Measurements from ENCODE around the gene FALEC.

The FALEC gene

DNA sequence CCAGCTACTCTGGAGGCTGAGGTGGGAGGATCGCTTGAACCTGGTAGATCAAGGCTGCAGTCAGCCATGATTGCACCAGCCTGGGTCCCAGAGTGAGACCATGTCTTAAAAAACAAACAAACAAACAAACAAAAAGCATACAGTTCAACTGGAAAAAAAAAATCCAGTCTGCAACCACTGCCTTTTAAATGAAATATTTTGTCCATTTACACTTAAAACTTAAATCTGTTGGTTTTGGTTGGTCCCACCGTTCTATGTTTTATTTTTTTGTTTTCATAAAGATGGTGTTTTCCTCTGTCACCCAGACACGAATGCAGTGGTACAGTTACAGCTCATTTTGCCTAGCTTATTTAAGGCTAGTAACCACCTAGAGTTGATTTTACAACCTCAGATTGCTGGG, 9.8 kb downstream of the FALEC start:
- no peaks in the 10 kb centered on the region for H3K4me1 ChIP-seq (ENCODE audit: insufficient read depth, low read length)
- H3K9ac ChIP-seq (ENCODE audit: low read depth, low read length), result no peak overlapping the region
- DNase-seq (no peak), ATAC-seq (ENCODE audit: insufficient read depth, low read depth) (no peak)
- no peaks in the 10 kb centered on the region for H4K20me1 ChIP-seq (ENCODE audit: insufficient read depth, low read length)
- no peaks in the 10 kb centered on the region for H3K27me3 ChIP-seq (ENCODE audit: insufficient read depth, low read length, poor library complexity)
- H3K27ac ChIP-seq (ENCODE audit: low read length), result no peak overlapping the region
- no peaks in the 10 kb centered on the region for H3K79me2 ChIP-seq (ENCODE audit: insufficient read depth, low read length)
- TF ChIP-seq, protein P1, sequence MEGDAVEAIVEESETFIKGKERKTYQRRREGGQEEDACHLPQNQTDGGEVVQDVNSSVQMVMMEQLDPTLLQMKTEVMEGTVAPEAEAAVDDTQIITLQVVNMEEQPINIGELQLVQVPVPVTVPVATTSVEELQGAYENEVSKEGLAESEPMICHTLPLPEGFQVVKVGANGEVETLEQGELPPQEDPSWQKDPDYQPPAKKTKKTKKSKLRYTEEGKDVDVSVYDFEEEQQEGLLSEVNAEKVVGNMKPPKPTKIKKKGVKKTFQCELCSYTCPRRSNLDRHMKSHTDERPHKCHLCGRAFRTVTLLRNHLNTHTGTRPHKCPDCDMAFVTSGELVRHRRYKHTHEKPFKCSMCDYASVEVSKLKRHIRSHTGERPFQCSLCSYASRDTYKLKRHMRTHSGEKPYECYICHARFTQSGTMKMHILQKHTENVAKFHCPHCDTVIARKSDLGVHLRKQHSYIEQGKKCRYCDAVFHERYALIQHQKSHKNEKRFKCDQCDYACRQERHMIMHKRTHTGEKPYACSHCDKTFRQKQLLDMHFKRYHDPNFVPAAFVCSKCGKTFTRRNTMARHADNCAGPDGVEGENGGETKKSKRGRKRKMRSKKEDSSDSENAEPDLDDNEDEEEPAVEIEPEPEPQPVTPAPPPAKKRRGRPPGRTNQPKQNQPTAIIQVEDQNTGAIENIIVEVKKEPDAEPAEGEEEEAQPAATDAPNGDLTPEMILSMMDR (IDR thresholded peaks at IDR 0.05; ENCODE audit: borderline replicate concordance, extremely low read depth, low read length, poor library complexity, severe bottlenecking), result no peak
- no peak for TF ChIP-seq EZH2 (IDR thresholded peaks at IDR 0.05; ENCODE audit: borderline replicate concordance, low read depth, low read length, severe bottlenecking)
- H3K36me3 ChIP-seq (ENCODE audit: insufficient read depth, low read length), result no peaks in the 10 kb centered on the region
- no peak overlapping the region for H3K4me2 ChIP-seq (ENCODE audit: insufficient read depth, low read length)
- no peaks in the 10 kb centered on the region for H3K9me3 ChIP-seq (ENCODE audit: insufficient read depth, low read length, severe bottlenecking)
- no peak overlapping the region for H3K4me3 ChIP-seq (ENCODE audit: low read depth in 1 of 2, low read length in 2 of 2)
- no peak overlapping the region for H2AFZ ChIP-seq (ENCODE audit: low read depth, low read length)

DNA sequence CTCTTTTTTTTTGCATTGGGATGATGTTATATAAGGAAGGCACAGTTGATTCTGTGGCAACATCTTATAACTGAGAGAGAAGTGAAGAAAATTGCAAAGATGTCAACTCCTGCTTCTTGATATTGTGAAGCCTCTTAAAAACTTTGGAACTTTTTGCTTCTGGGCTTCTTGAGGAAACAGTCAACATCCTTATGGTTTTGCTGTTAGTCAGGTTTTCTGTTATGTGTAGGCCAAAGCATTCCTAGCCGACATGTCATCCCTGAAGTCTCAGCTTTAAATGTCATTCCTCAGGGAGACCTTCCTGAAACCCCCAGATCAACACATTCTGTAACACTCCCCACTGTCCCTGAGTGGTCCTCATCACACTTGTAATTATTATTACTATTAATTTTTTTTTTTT, 12.6 kb downstream of the FALEC start:
- H3K4me3 ChIP-seq (ENCODE audit: low read depth in 1 of 2, low read length in 2 of 2), result no peak overlapping the region
- no peak for TF ChIP-seq EZH2 (IDR thresholded peaks at IDR 0.05; ENCODE audit: borderline replicate concordance, low read depth, low read length, severe bottlenecking)
- TF ChIP-seq, protein P1 (IDR thresholded peaks at IDR 0.05; ENCODE audit: borderline replicate concordance, extremely low read depth, low read length, poor library complexity, severe bottlenecking), result no peak
- no peak for ATAC-seq (ENCODE audit: insufficient read depth, low read depth)
- H3K79me2 ChIP-seq (ENCODE audit: insufficient read depth, low read length), result no peaks in the 10 kb centered on the region
- no peaks in the 10 kb centered on the region for H3K36me3 ChIP-seq (ENCODE audit: insufficient read depth, low read length)
- H2AFZ ChIP-seq (ENCODE audit: low read depth, low read length), result no peak overlapping the region
- H3K4me1 ChIP-seq (ENCODE audit: insufficient read depth, low read length), result no peaks in the 10 kb centered on the region
- no peak overlapping the region for H3K9ac ChIP-seq (ENCODE audit: low read depth, low read length)
- H3K9me3 ChIP-seq (ENCODE audit: insufficient read depth, low read length, severe bottlenecking), result no peaks in the 10 kb centered on the region
- H3K4me2 ChIP-seq (ENCODE audit: insufficient read depth, low read length), result no peak overlapping the region
- DNase-seq, result no peak
- no peaks in the 10 kb centered on the region for H3K27me3 ChIP-seq (ENCODE audit: insufficient read depth, low read length, poor library complexity)
- no peaks in the 10 kb centered on the region for H4K20me1 ChIP-seq (ENCODE audit: insufficient read depth, low read length)
- no peak overlapping the region for H3K27ac ChIP-seq (ENCODE audit: low read length)

- H2AFZ ChIP-seq (ENCODE audit: low read depth, low read length), result no peak overlapping the region
- no peaks in the 10 kb centered on the region for H3K27me3 ChIP-seq (ENCODE audit: insufficient read depth, low read length, poor library complexity)
- H3K9me3 ChIP-seq (ENCODE audit: insufficient read depth, low read length, severe bottlenecking), result no peaks in the 10 kb centered on the region
- H3K4me3 ChIP-seq (ENCODE audit: low read depth in 1 of 2, low read length in 2 of 2), result no peak overlapping the region
- no peak overlapping the region for H3K9ac ChIP-seq (ENCODE audit: low read depth, low read length)
- no peaks in the 10 kb centered on the region for H3K36me3 ChIP-seq (ENCODE audit: insufficient read depth, low read length)
- no peak overlapping the region for H3K4me2 ChIP-seq (ENCODE audit: insufficient read depth, low read length)
- no peaks in the 10 kb centered on the region for H4K20me1 ChIP-seq (ENCODE audit: insufficient read depth, low read length)
- H3K27ac ChIP-seq (ENCODE audit: low read length), result no peak overlapping the region
- ATAC-seq (ENCODE audit: insufficient read depth, low read depth) (no peak), DNase-seq (no peak)
- H3K79me2 ChIP-seq (ENCODE audit: insufficient read depth, low read length), result no peaks in the 10 kb centered on the region
- H3K4me1 ChIP-seq (ENCODE audit: insufficient read depth, low read length), result no peaks in the 10 kb centered on the region
- TF ChIP-seq, protein P1 (IDR thresholded peaks at IDR 0.05; ENCODE audit: borderline replicate concordance, extremely low read depth, low read length, poor library complexity, severe bottlenecking), result no peak
- no peak for TF ChIP-seq EZH2 (IDR thresholded peaks at IDR 0.05; ENCODE audit: borderline replicate concordance, low read depth, low read length, severe bottlenecking)
These were observed 13.5 kb downstream of the FALEC start for GRCh38 chr1:150529017-150529416.

Measured in DND-41 (cell line).